GM18951 (cell line): Measurements from ENCODE around the gene PIGS.
"Not testable (repeated sequence)": the region's sequence is repeated elsewhere in the genome, so short reads cannot be mapped to it uniquely, and the experiment has no call there.

Experiments
- POLR2A ChIP-seq: IDR thresholded peaks from 4 replicates; pipeline ENCODE4 v1.6.1; 2011; ENCODE audit warnings: mild to moderate bottlenecking; ENCODE audit not compliant: insufficient read length, insufficient read depth; ENCODE audit errors: extremely low read depth
- in situ Hi-C: fragments of 300-500 bp; cut with MboI; formaldehyde crosslinking; loops from one replicate; pipeline ENCODE4 v1.12.0; 2022; ENCODE audit warnings: low sequenced_read_pairs, mixed read lengths, inconsistent platforms; ENCODE audit not compliant: unreplicated experiment

PIGS gene

GRCh38 chr17:28526381-28526780, 44.9 kb downstream of the PIGS start:
- no peak for TF ChIP-seq POLR2A
- in situ Hi-C loops = no loop called here

- TF ChIP-seq POLR2A = no peak
- in situ Hi-C loops = no loop called here
Observed at GRCh38 chr17:28524476-28525424, 46.6 kb downstream of the PIGS start.

GRCh38 chr17:28523876-28524275, 47.4 kb downstream of the PIGS start:
- in situ Hi-C loops = no loop called here
- no peak for TF ChIP-seq POLR2A

GRCh38 chr17:28523186-28523585, 48.1 kb downstream of the PIGS start:
- no peak for TF ChIP-seq POLR2A
- in situ Hi-C loops = no loop called here

GRCh38 chr17:28522281-28522680, 49.0 kb downstream of the PIGS start:
- in situ Hi-C loops = not testable (repeated sequence)

GRCh38 chr17:28521311-28522085, 49.8 kb downstream of the PIGS start:
- TF ChIP-seq POLR2A = no peak
- in situ Hi-C loops = no loop called here

GRCh38 chr17:28520687-28521086, 50.6 kb downstream of the PIGS start:
- no peak for TF ChIP-seq POLR2A
- in situ Hi-C loops = no loop called here

GRCh38 chr17:28519236-28519635, 52.1 kb downstream of the PIGS start:
- in situ Hi-C loops = no loop called here
- no peak for TF ChIP-seq POLR2A

GRCh38 chr17:28518578-28518977, 52.7 kb downstream of the PIGS start:
- in situ Hi-C loops = no loop called here
- TF ChIP-seq POLR2A = no peak

- TF ChIP-seq POLR2A = no peak
- in situ Hi-C loops = no loop called here
Observed at GRCh38 chr17:28518132-28518531, 53.2 kb downstream of the PIGS start.

- in situ Hi-C loops = no loop called here
Observed at GRCh38 chr17:28515518-28515917, 55.8 kb downstream of the PIGS start.

GRCh38 chr17:28514561-28515002, 56.7 kb downstream of the PIGS start:
- no peak for TF ChIP-seq POLR2A
- in situ Hi-C loops = no loop called here

More at GRCh38 chr17:28515518-28515917, 55.8 kb downstream of the PIGS start:
- TF ChIP-seq POLR2A = no peak

GRCh38 chr17:28513476-28513875, 57.8 kb downstream of the PIGS start:
- in situ Hi-C loops = no loop called here

More at GRCh38 chr17:28513476-28513875, 57.8 kb downstream of the PIGS start:
- no peak for TF ChIP-seq POLR2A
